T-helper 17 cell (primary cell): Measurements from ENCODE around the gene MMP14. TPM values are rescaled to one million over a fixed set of nuclear protein-coding genes. Genes with fewer than 3 reads are reported as not detected.

Experiments used
- ATAC-seq: fragments of 150-1000 bp; cut with Tn5 transposase; 2 replicates; pipeline ENCODE4 v1.10.0; 2021; ENCODE audit warnings: mild to moderate bottlenecking, moderate library complexity
- DNase-seq, 3 donors: peaks; one replicate each; pipeline versions ENCODE4 v3.0.0 to v3.0.0-alpha.2; 2020 to 2021
- H3K9me3 ChIP-seq: one replicate; pipeline ENCODE4 v1.7.0; 2013; ENCODE audit warnings: low read length, mild to moderate bottlenecking; ENCODE audit not compliant: control insufficient read depth, poor library complexity, severe bottlenecking
- H3K27ac Mint-ChIP-seq: one replicate; pipeline ENCODE4 v1.8.0; 2022; ENCODE audit warnings: mild to moderate bottlenecking, moderate library complexity, mixed read lengths
- H3K27me3 Mint-ChIP-seq: one replicate; pipeline ENCODE4 v1.8.0; 2022; ENCODE audit warnings: mixed read lengths
- H3K36me3 Mint-ChIP-seq: one replicate; pipeline ENCODE4 v1.8.0; 2022; ENCODE audit warnings: low read depth, mixed read lengths
- H3K4me1 Mint-ChIP-seq: one replicate; pipeline ENCODE4 v1.8.0; 2022; ENCODE audit warnings: mild to moderate bottlenecking, mixed read lengths
- H3K4me3 Mint-ChIP-seq: one replicate; pipeline ENCODE4 v1.8.0; 2022; ENCODE audit warnings: mild to moderate bottlenecking, moderate library complexity, mixed read lengths
- total RNA-seq, 4 donors: library from RNA in 2 of 4; stranded (reverse) in 2 of 4; gene quantifications; one replicate each; pipeline ENCODE4 v1.2.3 and lab custom pipeline; 2022 to 2026

Gene MMP14
- total RNA-seq, 2 donors from 2014 or later = 0.85 to 1.0 TPM

- Mint-ChIP-seq H3K27me3 (no peaks in the 10 kb centered on the region), H3K36me3 (no peaks in the 10 kb centered on the region), H3K27ac (no peak overlapping the region), H3K4me1 (peaks cover 19% of the 10 kb centered on the region), H3K4me3 (no peak overlapping the region)
- H3K9me3 ChIP-seq = no peaks in the 10 kb centered on the region
- no peak for DNase-seq
- ATAC-seq = no peak
These were observed 30.5 kb downstream of the MMP14 start for GRCh38 chr14:22866874-22867273.

- Mint-ChIP-seq H3K27ac (peak overlapping the region; percentile 96), H3K4me1 (peaks cover 28% of the 10 kb centered on the region), H3K4me3 (peak overlapping the region; percentile 95), H3K27me3 (no peaks in the 10 kb centered on the region), H3K36me3 (peaks cover 2% of the 10 kb centered on the region)
- no peaks in the 10 kb centered on the region for H3K9me3 ChIP-seq
- ATAC-seq (no peak), DNase-seq (no peak)
These were observed 34.4 kb downstream of the MMP14 start for GRCh38 chr14:22870811-22871223.

- Mint-ChIP-seq H3K4me1 (peaks cover 30% of the 10 kb centered on the region), H3K27me3 (no peaks in the 10 kb centered on the region), H3K36me3 (peaks cover 2% of the 10 kb centered on the region), H3K4me3 (peak within 1 kb of the TSS; percentile 95), H3K27ac (peak within 1 kb of the TSS; percentile 96)
- no peaks in the 10 kb centered on the region for H3K9me3 ChIP-seq
- DNase-seq = peak; percentile 55 to 65 (median 65)
- ATAC-seq = peak; percentile 81
These were observed 35.0 kb downstream of the MMP14 start, which contains the start of gene LRP10 for GRCh38 chr14:22871224-22872032. TSS of gene LRP10 (plus strand) at chr14:22871740. CDS start at chr14:22872304, 564 bp downstream.

- ATAC-seq (peak; percentile 50), DNase-seq (peak; percentile 53 to 64 (median 59))
- H3K27ac Mint-ChIP-seq = peak overlapping the region; percentile 92
- H3K4me3 Mint-ChIP-seq = peak overlapping the region; percentile 95
- no peaks in the 10 kb centered on the region for H3K9me3 ChIP-seq
- H3K27me3 Mint-ChIP-seq = no peaks in the 10 kb centered on the region
- peaks cover 25% of the 10 kb centered on the region for H3K4me1 Mint-ChIP-seq
- H3K36me3 Mint-ChIP-seq = peaks cover 2% of the 10 kb centered on the region
These were observed 35.8 kb downstream of the MMP14 start for GRCh38 chr14:22872033-22872832.

- no peak for ATAC-seq
- H3K27ac Mint-ChIP-seq = peak overlapping the region; percentile 92
- no peaks in the 10 kb centered on the region for H3K9me3 ChIP-seq
- H3K4me1 Mint-ChIP-seq = peaks cover 28% of the 10 kb centered on the region
- peak overlapping the region; percentile 95 for H3K4me3 Mint-ChIP-seq
- no peak for DNase-seq
- no peaks in the 10 kb centered on the region for H3K27me3 Mint-ChIP-seq
- H3K36me3 Mint-ChIP-seq = peaks cover 3% of the 10 kb centered on the region
These were observed 36.6 kb downstream of the MMP14 start for GRCh38 chr14:22872833-22873520.

- no peaks in the 10 kb centered on the region for H3K9me3 ChIP-seq
- Mint-ChIP-seq H3K27ac (peak overlapping the region; percentile 27), H3K27me3 (no peaks in the 10 kb centered on the region), H3K4me1 (peaks cover 34% of the 10 kb centered on the region), H3K36me3 (peaks cover 7% of the 10 kb centered on the region), H3K4me3 (peak overlapping the region; percentile 12)
- DNase-seq (no peak), ATAC-seq (no peak)
These were observed 38.8 kb downstream of the MMP14 start for GRCh38 chr14:22875003-22875747.

GRCh38 chr14:22875748-22876319 lies 39.4 kb downstream of the MMP14 start:
- Mint-ChIP-seq H3K36me3 (peaks cover 7% of the 10 kb centered on the region), H3K27ac (peak overlapping the region; percentile 27), H3K27me3 (no peaks in the 10 kb centered on the region), H3K4me3 (peak overlapping the region; percentile 12), H3K4me1 (peaks cover 30% of the 10 kb centered on the region)
- H3K9me3 ChIP-seq = no peaks in the 10 kb centered on the region
- DNase-seq = no peak
- no peak for ATAC-seq

GRCh38 chr14:22877000-22877501 lies 40.7 kb downstream of the MMP14 start:
- ATAC-seq = no peak
- Mint-ChIP-seq H3K36me3 (peaks cover 7% of the 10 kb centered on the region), H3K4me3 (no peak overlapping the region), H3K27me3 (no peaks in the 10 kb centered on the region), H3K4me1 (peaks cover 31% of the 10 kb centered on the region), H3K27ac (no peak overlapping the region)
- DNase-seq = no peak
- no peaks in the 10 kb centered on the region for H3K9me3 ChIP-seq

- Mint-ChIP-seq H3K36me3 (peaks cover 5% of the 10 kb centered on the region), H3K27me3 (no peaks in the 10 kb centered on the region), H3K4me1 (peaks cover 34% of the 10 kb centered on the region), H3K4me3 (no peak overlapping the region), H3K27ac (peak overlapping the region; percentile 71)
- no peak for DNase-seq
- H3K9me3 ChIP-seq = no peaks in the 10 kb centered on the region
- ATAC-seq = no peak
These were observed 42.2 kb downstream of the MMP14 start for GRCh38 chr14:22878271-22879246.

- Mint-ChIP-seq H3K27ac (peak overlapping the region; percentile 67), H3K27me3 (no peaks in the 10 kb centered on the region), H3K36me3 (peaks cover 5% of the 10 kb centered on the region), H3K4me1 (peaks cover 45% of the 10 kb centered on the region), H3K4me3 (no peak overlapping the region)
- DNase-seq (no peak), ATAC-seq (no peak)
- H3K9me3 ChIP-seq = no peaks in the 10 kb centered on the region
These were observed 45.7 kb downstream of the MMP14 start for GRCh38 chr14:22882064-22882463.

- no peak overlapping the region for H3K4me3 Mint-ChIP-seq
- H3K4me1 Mint-ChIP-seq = peaks cover 45% of the 10 kb centered on the region
- peak overlapping the region; percentile 67 for H3K27ac Mint-ChIP-seq
- ATAC-seq = no peak
- peaks cover 5% of the 10 kb centered on the region for H3K36me3 Mint-ChIP-seq
- no peaks in the 10 kb centered on the region for H3K27me3 Mint-ChIP-seq
- peak in 1 of 3 donors; percentile 20 for DNase-seq
- H3K9me3 ChIP-seq = no peaks in the 10 kb centered on the region
These were observed 46.3 kb downstream of the MMP14 start for GRCh38 chr14:22882529-22883172.
